Activated CD8-positive, alpha-beta memory T cell treated with anti-CD3 and anti-CD28 coated beads for 36 hours (primary cell): ENCODE measurements around the gene BEGAIN. TPM values are rescaled to one million over a fixed set of nuclear protein-coding genes. Genes with fewer than 3 reads are reported as not detected.

Experiments
- CTCF ChIA-PET: fragments of 350-600 bp; sonication (Branson Sonifier 250); formaldehyde crosslinking; loops from one replicate; lab custom pipeline; 2021; ENCODE audit warnings: antibody characterized with exemption; lab: Charles Lee
- POLR2A ChIA-PET: fragments of 350-600 bp; sonication (Branson Sonifier 250); formaldehyde crosslinking; loops from one replicate; lab custom pipeline; 2021; ENCODE audit warnings: antibody characterized with exemption; lab: Charles Lee
- total RNA-seq, 2 experiments: library from RNA; stranded (reverse); gene quantifications; one replicate each; pipeline ENCODE4 v1.2.3, GENCODE V29; 2021

Gene BEGAIN
- total RNA-seq, 2 experiments from 2014 or later: 3.4 to 3.7 TPM

DNA sequence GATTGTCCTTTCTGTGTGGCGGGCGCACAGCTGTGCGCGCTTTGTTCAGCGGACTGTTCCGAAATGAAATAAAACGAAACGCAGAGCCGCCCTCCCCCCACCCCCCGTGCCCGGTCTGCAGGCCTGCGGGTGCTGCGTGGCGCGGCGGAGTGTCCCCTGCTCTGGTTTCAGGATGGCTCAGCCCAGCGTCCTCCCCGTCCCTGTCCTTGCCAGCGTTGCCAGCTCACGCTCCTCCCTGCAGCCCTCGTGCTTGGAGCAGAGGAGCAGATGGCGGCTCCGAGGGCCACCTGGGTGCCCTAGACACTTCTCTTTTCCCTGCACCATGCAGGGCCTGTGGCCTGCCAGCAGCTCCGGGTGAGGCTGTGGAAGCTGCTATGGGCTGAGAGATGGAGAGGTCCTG is 17.5 kb upstream of the BEGAIN start:
- CTCF ChIA-PET: no interaction called here
- POLR2A ChIA-PET: no interaction called here

- ChIA-PET POLR2A (no interaction called here), CTCF (no interaction called here)
Measured at GRCh38 chr14:100604121-100604501, 16.9 kb upstream of the BEGAIN start.

DNA sequence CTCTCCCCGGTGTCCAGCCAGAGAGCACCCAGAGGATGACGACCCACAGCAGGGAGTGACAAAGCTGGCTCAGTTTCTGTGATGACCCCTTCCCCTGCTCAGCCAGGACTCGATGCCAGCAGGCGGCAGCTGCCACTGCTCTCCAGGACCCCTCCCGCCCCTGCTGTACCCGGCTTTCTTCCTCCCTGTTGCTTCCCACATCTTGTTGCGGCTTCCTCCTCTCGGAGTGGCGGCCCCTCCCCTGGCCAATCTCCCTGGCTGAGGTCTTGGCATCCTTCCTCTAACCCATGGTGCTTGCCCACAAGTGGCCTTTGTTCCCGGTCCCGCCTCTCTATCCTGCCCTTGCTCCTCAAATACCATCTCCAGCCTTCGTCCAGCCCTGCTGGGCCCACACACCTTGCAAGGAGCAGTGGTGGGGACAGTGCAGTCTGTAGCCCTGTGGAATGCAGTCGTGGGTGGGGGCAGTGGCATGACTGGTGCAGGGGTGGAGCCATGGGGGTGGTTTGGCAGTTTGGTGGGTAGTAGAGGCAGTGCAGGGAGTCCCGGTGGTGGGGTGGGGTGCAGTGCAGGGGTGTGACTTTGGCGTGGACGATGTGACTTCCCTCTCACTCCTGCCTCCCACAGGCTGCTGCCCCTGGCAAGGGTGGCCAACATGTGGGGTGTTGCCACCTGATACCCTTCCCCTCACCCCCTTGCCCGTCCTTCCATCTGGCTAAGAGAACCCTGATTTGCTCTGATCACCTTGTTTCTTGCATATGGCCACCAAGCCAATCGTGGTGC is 16.3 kb upstream of the BEGAIN start:
- POLR2A ChIA-PET: no interaction called here
- CTCF ChIA-PET: interaction anchor here (1.4 kb wide), 1 partner anchor 42 kb away, joined by 3 read pairs; no protein-coding TSS in a partner anchor

GRCh38 chr14:100602621-100603230 is 15.5 kb upstream of the BEGAIN start:
- ChIA-PET POLR2A (no interaction called here), CTCF (interaction anchor here (1.4 kb wide), 1 partner anchor 43 kb away, joined by 3 read pairs; no protein-coding TSS in a partner anchor)

DNA sequence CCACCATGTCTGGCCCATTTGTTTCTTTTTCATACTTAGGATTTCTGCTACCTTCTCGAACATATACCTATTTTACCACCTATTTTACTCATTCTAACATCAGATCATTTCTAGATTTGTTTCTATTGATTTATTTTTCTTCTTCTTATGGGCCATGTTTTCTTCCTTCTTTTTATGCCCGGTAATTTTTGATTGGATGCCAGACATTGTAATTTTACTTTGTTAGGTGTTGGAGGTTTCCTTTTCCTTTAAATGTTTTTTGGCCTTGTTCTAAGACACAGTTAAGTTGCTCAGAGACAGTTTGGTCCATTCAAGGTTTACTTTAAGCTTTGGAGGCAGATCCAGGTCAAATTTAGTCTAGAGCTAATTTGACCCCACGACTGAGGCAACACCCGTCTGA is 14.7 kb upstream of the BEGAIN start:
- POLR2A ChIA-PET: no interaction called here
- CTCF ChIA-PET: no interaction called here

DNA sequence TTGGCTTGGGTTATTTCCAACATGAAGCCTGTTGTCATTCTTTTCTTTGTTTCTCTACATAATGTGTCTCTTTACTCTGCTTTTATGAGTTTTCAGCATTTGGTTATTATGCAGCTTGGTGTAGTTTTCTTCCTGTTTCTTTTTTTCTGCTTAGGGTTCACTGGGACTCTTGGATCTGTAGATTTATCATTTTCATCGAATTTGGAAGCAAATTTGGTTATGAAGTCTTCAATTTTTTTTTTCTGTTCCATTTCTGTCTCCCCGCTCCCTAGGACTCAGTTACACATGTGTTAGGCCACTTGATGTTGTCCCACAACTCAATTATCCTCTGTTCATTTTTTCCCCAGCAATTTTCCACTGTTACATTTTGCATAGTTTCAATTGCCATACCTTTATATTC is 13.8 kb upstream of the BEGAIN start:
- ChIA-PET CTCF (no interaction called here), POLR2A (no interaction called here)

DNA sequence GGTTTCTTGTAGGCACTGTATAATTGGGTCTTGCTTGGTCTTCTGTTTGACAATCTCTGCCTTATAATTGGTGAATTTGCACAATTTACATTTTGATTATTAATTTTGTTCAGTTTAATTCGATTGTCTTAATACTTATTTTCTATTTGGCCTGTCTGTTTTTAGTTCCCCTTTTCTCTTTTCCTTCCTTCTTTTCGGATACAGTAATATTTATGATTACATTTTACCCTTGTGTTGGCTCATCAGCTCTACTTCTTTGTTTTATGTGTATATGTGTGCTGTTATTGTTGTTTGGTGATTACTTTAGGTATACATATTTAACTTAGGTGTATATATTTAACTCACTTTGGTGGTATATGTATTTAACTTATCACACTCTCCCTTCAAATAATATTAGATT is 12.8 kb upstream of the BEGAIN start:
- POLR2A ChIA-PET: no interaction called here
- CTCF ChIA-PET: no interaction called here

DNA sequence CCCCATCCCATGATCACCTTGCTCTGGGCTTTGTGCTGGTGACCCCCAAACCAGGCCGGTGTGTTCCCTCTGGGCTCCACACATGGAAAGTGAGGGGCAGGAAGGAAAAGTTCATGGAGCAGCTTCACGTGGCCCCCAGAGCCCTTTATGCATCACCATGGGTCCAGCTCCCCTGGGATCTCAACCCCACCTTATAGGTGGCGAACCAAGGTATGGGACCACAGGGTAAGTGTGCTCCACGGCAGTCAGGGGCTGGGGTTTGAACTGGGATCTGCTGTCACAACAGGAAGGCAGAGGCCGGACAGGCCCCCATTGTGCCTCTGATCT is 7.4 kb upstream of the BEGAIN start:
- ChIA-PET CTCF (no interaction called here), POLR2A (no interaction called here)

- ChIA-PET CTCF (no interaction called here), POLR2A (no interaction called here)
Measured at GRCh38 chr14:100593751-100594624, 6.8 kb upstream of the BEGAIN start.

GRCh38 chr14:100592972-100593371 is 5.8 kb upstream of the BEGAIN start:
- CTCF ChIA-PET: no interaction called here
- POLR2A ChIA-PET: no interaction called here

DNA sequence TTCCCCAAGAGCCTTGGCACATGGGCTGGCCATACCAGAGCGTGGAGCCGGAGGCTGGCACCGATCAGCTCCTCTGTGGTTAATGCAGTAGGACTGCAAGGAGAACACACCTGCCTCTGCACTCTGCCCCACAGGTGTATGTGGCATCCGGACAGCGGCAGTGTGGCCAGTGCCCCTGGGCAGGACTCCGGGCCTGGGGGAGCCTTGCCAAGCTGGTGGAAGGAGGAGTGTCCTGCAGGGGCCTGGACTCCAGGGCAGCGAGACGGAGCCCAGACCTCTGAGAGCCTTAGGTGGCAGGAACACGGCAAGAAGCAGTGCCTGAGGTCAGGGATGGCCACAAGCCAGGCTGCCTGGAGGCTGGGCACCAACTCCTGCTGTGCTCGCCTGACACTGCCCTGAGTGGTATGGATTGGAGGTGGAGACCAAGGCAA is 5.3 kb upstream of the BEGAIN start:
- ChIA-PET POLR2A (no interaction called here), CTCF (no interaction called here)

DNA sequence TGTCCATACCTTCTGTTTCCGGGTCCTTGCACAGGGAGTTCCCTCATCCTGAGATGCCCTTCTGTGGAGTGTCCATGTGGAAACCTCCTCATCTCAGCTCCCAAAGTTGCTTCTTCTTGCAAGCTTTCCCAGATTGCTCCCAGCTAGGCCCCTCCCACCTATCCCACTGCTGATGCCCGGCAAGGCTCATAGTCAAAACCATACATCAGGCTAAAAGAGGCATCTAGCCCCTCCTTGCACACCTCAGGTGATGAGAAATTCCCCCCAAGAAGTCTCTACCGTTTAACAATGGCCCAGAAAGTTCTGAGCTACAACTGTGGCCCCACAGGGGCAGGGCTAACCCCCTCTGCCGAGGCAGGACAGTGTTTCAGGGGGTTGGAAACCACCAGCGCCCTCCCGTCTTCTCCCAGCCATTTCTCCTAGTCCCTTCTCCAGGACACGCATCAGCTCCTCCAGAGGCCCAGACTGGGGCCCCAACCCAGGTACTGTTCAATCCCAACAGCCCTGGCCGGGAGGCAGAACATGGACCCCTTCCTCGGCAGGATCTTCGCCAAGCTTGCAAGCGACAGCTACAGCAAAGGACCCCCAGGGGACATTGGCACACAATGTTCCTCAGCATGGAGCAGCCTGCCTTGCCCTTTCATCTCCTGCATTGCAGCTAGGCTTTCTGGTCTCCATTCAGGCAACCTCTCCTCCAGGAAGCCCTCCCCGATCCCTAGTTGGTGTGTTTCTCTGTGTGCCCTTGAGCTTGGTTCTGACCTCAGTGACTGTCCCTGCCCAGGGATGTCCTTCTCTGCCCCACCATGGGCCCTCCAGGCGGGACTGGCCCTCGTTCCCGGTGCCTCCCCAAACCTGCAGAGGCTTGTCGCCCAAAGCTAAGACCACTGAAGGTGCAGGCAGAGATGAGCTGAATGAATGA is 4.5 kb upstream of the BEGAIN start:
- POLR2A ChIA-PET: no interaction called here
- CTCF ChIA-PET: interaction anchor here (0.5 to 0.7 kb wide), 2 partner anchors 62 to 146 kb away, joined by 3 read pairs; no protein-coding TSS in a partner anchor

DNA sequence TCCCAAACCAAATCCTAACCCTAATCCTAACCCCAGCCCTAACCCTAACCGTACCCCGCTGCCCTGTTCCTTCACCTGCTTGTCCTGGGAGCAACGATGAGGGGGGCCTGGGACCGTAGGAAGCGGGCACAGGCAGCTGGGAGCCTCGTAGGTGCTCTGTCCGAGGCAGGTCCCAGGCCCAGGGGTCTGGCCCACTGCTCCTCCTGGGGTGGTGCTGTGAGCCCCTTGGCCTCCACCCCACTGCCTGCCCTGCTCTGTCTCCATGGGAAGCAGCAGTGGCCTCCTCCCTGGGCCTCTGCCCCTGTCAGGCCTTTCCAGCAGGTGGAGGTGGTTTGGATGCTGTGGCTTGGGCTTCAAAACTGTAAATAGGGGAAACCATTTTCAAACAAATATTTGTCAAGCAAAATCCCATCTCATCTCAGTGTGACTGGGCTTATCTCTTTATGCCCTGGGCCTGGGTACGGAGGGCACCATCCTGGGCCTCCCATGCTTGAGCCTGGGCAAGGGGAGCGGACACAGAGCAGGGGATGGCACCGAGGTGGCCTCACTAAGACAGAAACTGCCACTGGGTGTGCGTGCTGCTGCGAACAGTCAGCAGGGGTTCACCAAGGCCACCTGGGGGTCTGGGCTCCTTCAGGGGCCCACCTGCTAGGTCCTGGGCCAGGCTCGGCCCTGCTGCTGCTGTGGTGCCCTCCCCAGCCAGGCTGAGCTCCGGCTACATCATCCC is 3.7 kb upstream of the BEGAIN start:
- POLR2A ChIA-PET: no interaction called here
- CTCF ChIA-PET: interaction anchor here (0.5 kb wide), 1 partner anchor 145 kb away, joined by 3 read pairs; no protein-coding TSS in a partner anchor

GRCh38 chr14:100589760-100590469 is 2.7 kb upstream of the BEGAIN start:
- POLR2A ChIA-PET: no interaction called here
- CTCF ChIA-PET: no interaction called here

- ChIA-PET CTCF (interaction anchor here (1.4 to 2.0 kb wide), 2 partner anchors 57 to 64 kb away, joined by 3 to 9 read pairs; no protein-coding TSS in a partner anchor), POLR2A (no interaction called here)
Measured at GRCh38 chr14:100589071-100589759, 2.0 kb upstream of the BEGAIN start.

GRCh38 chr14:100588671-100589070 is 1.5 kb upstream of the BEGAIN start:
- CTCF ChIA-PET: interaction anchor here (1.4 to 2.0 kb wide), 2 partner anchors 57 to 64 kb away, joined by 3 to 9 read pairs; no protein-coding TSS in a partner anchor
- POLR2A ChIA-PET: no interaction called here
